GM12878 (cell line): ENCODE measurements around the gene IL22. TPM values are rescaled to one million over a fixed set of nuclear protein-coding genes. Genes with fewer than 3 reads are reported as not detected.

Source experiments
- ATAC-seq: fragments of 200-7000 bp; cut with Tn5 transposase; 3 replicates; pipeline ENCODE4 v1.9.1; 2020; ENCODE audit warnings: mild to moderate bottlenecking, moderate library complexity
- BruUV-seq: library from RNA; stranded (reverse); fragments of 400-500 nt; replicated peaks from 2 replicates; lab custom pipeline; 2021; lab: Mats Ljungman, UMichigan
- CTCF ChIA-PET: fragments of 300-600 bp; sonication (Branson Sonifier 250); formaldehyde crosslinking; extraction: SDS; loops from one replicate; lab custom pipeline; 2021; ENCODE audit warnings: inconsistent platforms; lab: Yijun Ruan, JAX
- POLR2A ChIA-PET: fragments of 350-600 bp; formaldehyde crosslinking; extraction: SDS; loops from one replicate; lab custom pipeline; 2021; ENCODE audit warnings: inconsistent platforms; lab: Charles Lee
- RAD21 ChIA-PET: fragments of 300-600 bp; sonication (Branson Sonifier 250); formaldehyde crosslinking; loops from one replicate; lab custom pipeline; 2023; ENCODE audit warnings: antibody characterized with exemption; ENCODE audit not compliant: unreplicated experiment; lab: Charles Lee
- SMC1A ChIA-PET: fragments of 300-600 bp; sonication (Branson Sonifier 250); formaldehyde crosslinking; loops from one replicate; lab custom pipeline; 2023; ENCODE audit not compliant: unreplicated experiment, uncharacterized antibody; lab: Charles Lee
- DNase-seq: peaks from one replicate; pipeline ENCODE4 v3.0.0-alpha.2; 2011; ENCODE audit warnings: low read depth, low spot score
- FAIRE-seq: peaks from 3 replicates; lab custom pipeline; 2011; peaks lifted over from hg19 to GRCh38; lab: Jason Lieb, UNC
- H2AFZ ChIP-seq: 2 replicates; pipeline ENCODE4 v1.6.0; 2011; ENCODE audit warnings: low read depth, low read length, control low read depth; ENCODE audit not compliant: control insufficient read depth
- H3K27ac ChIP-seq: 2 replicates; pipeline ENCODE4 v1.5.1; 2011; ENCODE audit warnings: control low read depth; ENCODE audit not compliant: control insufficient read depth, insufficient read depth
- H3K27me3 ChIP-seq, 2 experiments: replicated peaks in 1 of 2; 2 replicates each; pipeline versions ENCODE4 v1.6.0 to v1.6.1; 2011; ENCODE audit warnings: low read length in 1 of 2; ENCODE audit not compliant: control insufficient read depth in 2 of 2, insufficient read depth in 2 of 2
- H3K36me3 ChIP-seq, 2 experiments: 2 replicates each; pipeline ENCODE4 v1.5.1; 2011; ENCODE audit warnings: low read length in 1 of 2; ENCODE audit not compliant: control insufficient read depth in 2 of 2, insufficient read depth in 2 of 2
- H3K4me1 ChIP-seq: 2 replicates; pipeline ENCODE4 v1.6.1; 2011; ENCODE audit warnings: mild to moderate bottlenecking, low read length, moderate library complexity, mixed read lengths; ENCODE audit not compliant: control insufficient read depth, insufficient read depth
- H3K4me2 ChIP-seq: 2 replicates; pipeline ENCODE4 v1.6.0; 2011; ENCODE audit warnings: control low read depth; ENCODE audit not compliant: control insufficient read depth, insufficient read depth
- H3K4me3 ChIP-seq: fragments of 200-600 bp; sonication (generic); 2 replicates; pipeline ENCODE4 v1.5.1; 2016
- H3K79me2 ChIP-seq: 2 replicates; pipeline ENCODE4 v1.6.0; 2011; ENCODE audit warnings: low read length; ENCODE audit not compliant: control insufficient read depth, insufficient read depth
- H3K9ac ChIP-seq: 2 replicates; pipeline ENCODE4 v1.8.0; 2011; ENCODE audit warnings: low read length, control low read depth, mixed read lengths; ENCODE audit not compliant: control insufficient read depth, insufficient read depth
- H3K9me3 ChIP-seq: replicated peaks from 3 replicates; pipeline ENCODE4 v1.5.1; 2011; ENCODE audit warnings: mild to moderate bottlenecking, low read length; ENCODE audit not compliant: control insufficient read depth, insufficient read depth
- H4K20me1 ChIP-seq: 2 replicates; pipeline ENCODE4 v1.6.0; 2011; ENCODE audit not compliant: control insufficient read depth, insufficient read depth
- BCLAF1 ChIP-seq: fragments of 450-650 bp; IDR thresholded peaks from 2 replicates; pipeline ENCODE4 v1.6.1; 2017; ENCODE audit warnings: antibody characterized with exemption, mild to moderate bottlenecking, moderate library complexity
- EED ChIP-seq: sonication (generic); IDR thresholded peaks from 2 replicates; pipeline ENCODE4 v1.6.1; 2016; ENCODE audit warnings: antibody characterized with exemption, low read depth
- MTA3 ChIP-seq: IDR thresholded peaks from 2 replicates; pipeline ENCODE4 v1.6.1; 2012; ENCODE audit warnings: low read length, inconsistent platforms, borderline replicate concordance
- NR2C2 ChIP-seq: IDR thresholded peaks from 2 replicates; pipeline ENCODE4 v1.6.1; 2011; ENCODE audit warnings: borderline replicate concordance, low read depth; ENCODE audit not compliant: control insufficient read depth, insufficient read length
- REST ChIP-seq: IDR thresholded peaks from 2 replicates; pipeline ENCODE4 v1.6.1; 2012; ENCODE audit warnings: mild to moderate bottlenecking, low read depth, low read length
- SPI1 ChIP-seq: IDR thresholded peaks from 2 replicates; pipeline ENCODE4 v1.6.1; 2011; ENCODE audit warnings: low read depth, mild to moderate bottlenecking, low read length, moderate library complexity, borderline replicate concordance; ENCODE audit not compliant: insufficient read depth
- ZBTB33 ChIP-seq: fragments of 450-650 bp; IDR thresholded peaks from 2 replicates; pipeline ENCODE4 v1.6.1; 2017; ENCODE audit warnings: mild to moderate bottlenecking
- ZNF217 ChIP-seq: fragments of 450-650 bp; IDR thresholded peaks from 2 replicates; pipeline ENCODE4 v1.6.1; 2017; ENCODE audit warnings: antibody characterized with exemption, mild to moderate bottlenecking
- WGBS: methylation state at CpG from one replicate; pipeline ENCODE4 v1.1.6; 2016; ENCODE audit warnings: low lambda C conversion rate; ENCODE audit not compliant: insufficient replicate concordance, insufficient coverage; ENCODE audit errors: missing lambda C conversion rate; 5-methylcytosine and 5-hydroxymethylcytosine counted together
- in situ Hi-C: fragments of 300-500 bp; cut with MboI; formaldehyde crosslinking; loops from 9 replicates; pipeline ENCODE4 v1.14.3; 2018; ENCODE audit warnings: mixed read lengths
- intact Hi-C: fragments of 100-400 bp; cut with micrococcal nuclease; formaldehyde crosslinking; loops from one replicate; pipeline ENCODE4 v1.14.2; 2022; ENCODE audit not compliant: unreplicated experiment
- polyA plus RNA-seq, 11 experiments: library from polyadenylated mRNA; depleted of rRNA in 4 of 11; unstranded in 6 of 11; stranded (reverse) in 5 of 11; fragments of >200 nt; fragmentation: Nextera tagmentation in 4 of 11; fragmentation: Illumina TruSeq in 1 of 11; extraction: Ambion mirVana in 4 of 11; extraction: Trizol in 1 of 11; gene quantifications; 1 replicate in 1 of 11; 2 replicates in 10 of 11; pipeline versions ENCODE4 v1.2.1 to v1.2.3, GENCODE V29; 2011 to 2016; ENCODE audit warnings: inconsistent platforms in 2 of 11, missing spikeins in 2 of 11, low read depth in 1 of 11
- total RNA-seq, 4 experiments: library from RNA; depleted of rRNA in 3 of 4; stranded (reverse); fragments of >200 nt in 3 of 4; fragmentation: Illumina TruSeq in 1 of 4; extraction: Trizol in 1 of 4; gene quantifications; 2 replicates each; pipeline versions ENCODE4 v1.2.1 to v1.2.3, GENCODE V29; 2013 to 2021
- TF ChIP-seq, protein P1 (sequence below): fragments of 450-650 bp; conservative IDR thresholded peaks from 2 replicates; pipeline ENCODE4 v1.6.1; 2017; ENCODE audit warnings: mild to moderate bottlenecking, moderate library complexity

Gene IL22
- total and polyA plus RNA-seq, 10 of the 15 experiments (the other 5 are each of a cell fraction or from before 2014, with no cell fraction given) = not detected

DNA sequence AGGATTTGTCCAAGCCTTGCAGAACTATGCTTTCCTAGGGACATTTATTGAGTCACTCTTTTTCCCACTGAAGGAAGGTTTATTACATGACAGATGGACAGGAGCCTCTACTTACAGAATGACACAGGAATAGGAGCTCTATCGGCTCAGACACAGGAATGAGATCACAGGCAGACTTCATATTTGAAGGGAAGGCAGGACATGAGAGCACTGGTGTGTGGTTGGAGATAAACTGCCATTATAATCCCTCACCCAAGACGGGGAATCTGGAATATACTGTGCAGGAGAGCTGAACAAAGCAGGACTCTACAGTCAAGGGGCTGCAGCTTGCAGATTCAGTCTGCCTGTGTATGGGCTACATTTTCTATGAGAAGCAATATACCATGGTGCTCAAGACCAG lies 26.8 kb upstream of the IL22 start (continued):
- TF ChIP-seq REST (no peak), BCLAF1 (no peak)

DNA sequence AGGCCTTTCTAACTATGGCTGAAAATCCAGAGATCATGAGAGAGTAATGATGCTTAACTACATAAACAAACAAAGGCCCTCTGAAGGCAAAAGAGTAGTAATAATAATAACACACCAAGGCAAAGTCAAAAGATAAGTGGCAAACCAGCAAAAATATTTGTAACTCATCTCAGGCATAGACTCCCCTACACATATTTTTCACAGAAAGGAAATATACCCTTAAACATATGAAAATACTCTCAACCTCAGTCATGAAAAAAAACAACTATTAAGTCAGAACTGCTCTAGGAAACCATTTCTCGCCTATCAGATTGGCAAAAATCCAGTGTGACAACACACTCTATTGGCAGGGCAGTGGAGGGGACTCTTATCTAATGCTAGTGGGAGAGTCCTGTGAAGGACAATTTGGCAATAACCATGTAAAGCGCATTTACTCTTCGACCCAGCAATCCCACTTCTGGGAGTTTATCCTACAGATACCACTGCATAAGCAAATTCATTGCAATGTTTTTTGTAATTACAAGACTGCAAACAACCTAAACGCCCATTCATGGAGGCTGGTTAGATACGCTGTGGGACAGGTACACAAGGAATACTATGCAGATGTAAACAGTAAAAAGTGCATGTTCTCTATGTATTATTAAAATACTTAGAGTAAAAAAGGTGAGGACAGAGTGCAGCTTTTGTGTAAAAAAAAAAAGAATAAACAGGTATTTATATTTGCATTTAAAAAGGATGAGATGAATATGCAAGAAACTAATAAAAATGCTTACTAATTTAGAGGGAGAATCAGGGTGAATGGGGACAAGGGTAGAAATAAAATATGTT lies 26.0 kb upstream of the IL22 start:
- CTCF ChIA-PET = interaction anchor here (1.0 kb wide), 1 partner anchor 26 kb away, joined by 3 read pairs; no protein-coding TSS in a partner anchor
- no TSS peak for BruUV-seq
- no peak for ATAC-seq
- TF ChIP-seq MTA3 = no peak
- TF ChIP-seq, protein P1, sequence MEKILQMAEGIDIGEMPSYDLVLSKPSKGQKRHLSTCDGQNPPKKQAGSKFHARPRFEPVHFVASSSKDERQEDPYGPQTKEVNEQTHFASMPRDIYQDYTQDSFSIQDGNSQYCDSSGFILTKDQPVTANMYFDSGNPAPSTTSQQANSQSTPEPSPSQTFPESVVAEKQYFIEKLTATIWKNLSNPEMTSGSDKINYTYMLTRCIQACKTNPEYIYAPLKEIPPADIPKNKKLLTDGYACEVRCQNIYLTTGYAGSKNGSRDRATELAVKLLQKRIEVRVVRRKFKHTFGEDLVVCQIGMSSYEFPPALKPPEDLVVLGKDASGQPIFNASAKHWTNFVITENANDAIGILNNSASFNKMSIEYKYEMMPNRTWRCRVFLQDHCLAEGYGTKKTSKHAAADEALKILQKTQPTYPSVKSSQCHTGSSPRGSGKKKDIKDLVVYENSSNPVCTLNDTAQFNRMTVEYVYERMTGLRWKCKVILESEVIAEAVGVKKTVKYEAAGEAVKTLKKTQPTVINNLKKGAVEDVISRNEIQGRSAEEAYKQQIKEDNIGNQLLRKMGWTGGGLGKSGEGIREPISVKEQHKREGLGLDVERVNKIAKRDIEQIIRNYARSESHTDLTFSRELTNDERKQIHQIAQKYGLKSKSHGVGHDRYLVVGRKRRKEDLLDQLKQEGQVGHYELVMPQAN = no peak
- TF ChIP-seq ZNF217 = no peak
- no peak for TF ChIP-seq EED
- no peak for TF ChIP-seq NR2C2
- TF ChIP-seq ZBTB33 = no peak
- TF ChIP-seq SPI1 = no peak

More for the DNA sequence above, 26.0 kb upstream of the IL22 start:
- FAIRE-seq (no peak), DNase-seq (no peak)
- no peak overlapping the region for H3K27ac ChIP-seq
- ChIA-PET SMC1A (interaction anchor here (3.2 kb wide), 1 partner anchor 11 kb away, joined by 17 read pairs; no protein-coding TSS in a partner anchor), RAD21 (no interaction called here), POLR2A (no interaction called here)
- no peaks in the 10 kb centered on the region for H4K20me1 ChIP-seq
- no peak overlapping the region for H3K4me3 ChIP-seq
- no peaks in the 10 kb centered on the region for H3K79me2 ChIP-seq
- no peak overlapping the region for H2AFZ ChIP-seq
- no peak overlapping the region for H3K9ac ChIP-seq
- H3K27me3 ChIP-seq = no peaks in the 10 kb centered on the region
- no peaks in the 10 kb centered on the region for H3K36me3 ChIP-seq
- WGBS = 86% methylated on average over 5 of the region's 5 CpGs
- H3K4me1 ChIP-seq = peaks cover 9% of the 10 kb centered on the region; the same call in 1 of the 2 replicates
- in situ Hi-C loops = no loop called here
- intact Hi-C loops = loop anchor here (5.0 kb wide), 1 partner anchor 38 kb away; no protein-coding TSS in a partner anchor
- no peaks in the 10 kb centered on the region; the same call in 2 of the 3 replicates for H3K9me3 ChIP-seq
- H3K4me2 ChIP-seq = no peak overlapping the region
